GM12872 (cell line): ENCODE data around the gene SLC10A3.

Experiments
- TF ChIP-seq, protein P1 (sequence below): IDR thresholded peaks from 3 replicates; pipeline ENCODE4 v1.5.1; 2011; ENCODE audit warnings: low read depth, mild to moderate bottlenecking, low read length, moderate library complexity; ENCODE audit not compliant: insufficient read depth

Gene SLC10A3

DNA sequence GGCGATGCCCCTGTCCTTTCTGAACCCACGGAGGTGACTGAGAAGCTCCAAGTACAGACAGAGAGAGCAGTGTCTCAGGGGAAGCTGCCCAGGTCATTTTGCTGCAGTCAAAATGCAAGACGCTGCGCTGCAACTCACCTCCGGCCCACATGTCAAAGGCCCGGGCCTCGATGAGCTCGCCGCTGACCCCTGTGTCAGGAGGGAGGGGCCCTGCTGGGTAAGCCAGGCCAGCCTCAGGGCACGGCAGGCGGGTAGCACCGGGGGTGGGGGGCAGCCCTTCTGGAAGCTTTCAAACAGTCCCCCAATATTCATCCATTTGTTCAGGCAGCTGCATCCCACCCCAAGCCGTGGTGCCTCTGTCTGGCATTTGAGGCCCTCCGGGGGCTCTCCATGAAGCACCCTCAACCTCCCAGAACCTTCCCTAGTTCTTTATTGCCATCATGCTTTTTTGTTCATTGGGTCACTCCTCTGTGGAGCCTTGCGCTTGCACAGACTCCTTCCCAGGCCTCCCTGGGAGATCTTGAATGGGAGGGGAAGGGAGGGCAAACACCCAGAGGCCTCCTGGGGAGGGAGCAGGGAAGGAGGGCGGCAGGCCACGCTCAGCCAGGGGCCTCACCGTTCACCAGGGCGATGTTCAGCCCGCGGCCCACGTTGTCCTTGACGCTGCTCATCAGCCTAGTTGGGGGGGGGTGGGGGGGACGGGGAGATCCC is 17.4 kb upstream of the SLC10A3 start:
- TF ChIP-seq, protein P1, sequence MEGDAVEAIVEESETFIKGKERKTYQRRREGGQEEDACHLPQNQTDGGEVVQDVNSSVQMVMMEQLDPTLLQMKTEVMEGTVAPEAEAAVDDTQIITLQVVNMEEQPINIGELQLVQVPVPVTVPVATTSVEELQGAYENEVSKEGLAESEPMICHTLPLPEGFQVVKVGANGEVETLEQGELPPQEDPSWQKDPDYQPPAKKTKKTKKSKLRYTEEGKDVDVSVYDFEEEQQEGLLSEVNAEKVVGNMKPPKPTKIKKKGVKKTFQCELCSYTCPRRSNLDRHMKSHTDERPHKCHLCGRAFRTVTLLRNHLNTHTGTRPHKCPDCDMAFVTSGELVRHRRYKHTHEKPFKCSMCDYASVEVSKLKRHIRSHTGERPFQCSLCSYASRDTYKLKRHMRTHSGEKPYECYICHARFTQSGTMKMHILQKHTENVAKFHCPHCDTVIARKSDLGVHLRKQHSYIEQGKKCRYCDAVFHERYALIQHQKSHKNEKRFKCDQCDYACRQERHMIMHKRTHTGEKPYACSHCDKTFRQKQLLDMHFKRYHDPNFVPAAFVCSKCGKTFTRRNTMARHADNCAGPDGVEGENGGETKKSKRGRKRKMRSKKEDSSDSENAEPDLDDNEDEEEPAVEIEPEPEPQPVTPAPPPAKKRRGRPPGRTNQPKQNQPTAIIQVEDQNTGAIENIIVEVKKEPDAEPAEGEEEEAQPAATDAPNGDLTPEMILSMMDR, result no peak

DNA sequence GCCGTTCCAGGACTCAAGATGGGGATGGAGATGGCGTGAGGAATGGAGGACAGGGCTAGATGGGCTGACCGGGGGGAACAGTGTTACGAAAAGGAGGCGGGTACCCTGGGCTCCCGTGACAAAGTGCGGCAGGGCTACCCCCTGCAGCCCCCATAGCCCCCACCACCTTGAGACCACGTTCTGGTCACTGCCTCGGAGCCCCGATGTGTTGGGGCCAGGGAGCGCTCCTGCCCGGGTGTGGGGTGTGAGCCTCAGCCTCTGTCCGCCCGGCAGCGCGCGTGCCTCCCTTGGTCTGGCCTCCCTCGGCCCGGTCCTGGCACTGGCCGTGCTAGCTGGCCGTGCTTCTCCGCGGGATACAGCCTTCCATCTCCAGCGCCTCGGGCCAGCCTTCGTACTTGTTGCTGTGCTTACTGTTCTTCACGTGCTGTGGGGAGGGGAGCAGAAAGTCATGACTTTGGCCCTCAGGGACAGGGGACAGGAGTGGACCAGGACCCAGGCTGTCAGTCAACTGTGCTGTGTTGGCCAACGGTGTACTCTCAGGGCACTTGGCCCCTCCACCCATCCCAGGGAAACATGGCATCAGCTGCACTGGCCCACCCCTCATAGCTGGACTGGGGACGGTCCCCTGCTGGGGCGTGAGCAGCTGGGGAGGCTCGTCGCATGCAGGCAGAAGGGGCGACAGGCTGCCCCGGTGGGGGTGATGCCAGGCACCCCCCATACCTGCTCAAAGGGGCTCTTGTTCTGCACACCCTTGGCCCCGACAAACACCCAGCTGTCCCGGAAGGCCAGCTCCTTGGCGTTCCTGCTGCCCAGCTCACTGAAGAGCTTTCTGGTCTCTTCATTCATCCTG is 16.3 kb upstream of the SLC10A3 start:
- TF ChIP-seq, protein P1, result no peak

DNA sequence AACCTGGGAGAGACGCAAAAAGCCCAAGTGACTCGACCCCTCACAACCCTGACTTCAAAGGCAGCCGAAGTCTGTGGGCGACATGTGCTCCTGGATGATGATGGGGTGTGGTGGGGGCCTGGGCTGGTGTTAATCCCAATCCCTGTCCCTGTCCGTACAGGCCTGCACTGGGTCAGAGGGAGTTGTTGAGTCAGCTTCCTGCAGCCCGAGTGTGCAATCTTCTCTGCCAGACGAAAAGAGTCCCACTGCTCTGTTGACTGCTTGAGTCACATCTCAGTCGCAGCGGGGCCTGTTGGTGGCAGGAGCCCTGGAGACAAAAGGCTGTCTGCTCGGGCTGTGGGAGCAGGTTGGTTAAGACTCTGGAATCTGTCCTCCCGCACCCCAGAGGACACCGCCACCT is 15.3 kb upstream of the SLC10A3 start:
- TF ChIP-seq, protein P1, result no peak

DNA sequence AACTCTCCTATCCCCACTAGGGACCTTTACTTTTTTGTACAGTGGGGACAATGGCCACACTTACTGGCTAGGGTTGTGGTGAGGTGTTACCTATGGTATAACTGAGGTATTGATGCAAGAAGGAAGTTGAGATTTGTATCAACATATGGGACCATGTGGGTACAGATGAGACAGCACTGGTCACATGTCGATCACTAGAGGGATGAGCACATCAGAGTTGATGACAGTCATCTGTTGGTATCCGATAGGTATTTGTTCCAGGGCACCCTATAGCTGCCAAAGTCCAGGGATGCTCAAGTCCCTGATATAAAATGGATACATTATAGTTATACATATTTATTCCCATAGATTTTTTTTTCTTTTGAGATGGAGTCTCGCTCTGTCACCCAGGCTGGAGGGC is 12.6 kb upstream of the SLC10A3 start:
- TF ChIP-seq, protein P1, result no peak

DNA sequence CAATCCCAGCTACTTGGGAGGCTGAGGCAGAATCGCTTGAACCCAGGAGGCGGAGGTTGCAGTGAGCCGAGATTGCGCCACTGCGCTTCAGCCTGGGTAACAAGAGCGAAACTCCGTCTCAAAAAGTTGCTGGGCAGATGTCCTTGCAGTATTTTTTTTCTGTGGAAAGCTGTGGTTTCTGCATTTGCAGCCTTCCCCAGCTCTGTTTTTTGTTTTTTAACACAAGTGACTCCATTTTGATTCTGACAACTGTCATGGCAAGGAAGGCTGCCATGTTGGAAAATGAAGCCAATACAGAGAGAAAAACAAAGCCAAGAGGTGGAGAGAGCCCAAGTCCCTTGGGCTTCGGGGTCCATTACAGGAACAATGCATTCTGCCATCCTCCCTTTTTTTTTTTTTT is 11.7 kb upstream of the SLC10A3 start:
- TF ChIP-seq, protein P1, result no peak

DNA sequence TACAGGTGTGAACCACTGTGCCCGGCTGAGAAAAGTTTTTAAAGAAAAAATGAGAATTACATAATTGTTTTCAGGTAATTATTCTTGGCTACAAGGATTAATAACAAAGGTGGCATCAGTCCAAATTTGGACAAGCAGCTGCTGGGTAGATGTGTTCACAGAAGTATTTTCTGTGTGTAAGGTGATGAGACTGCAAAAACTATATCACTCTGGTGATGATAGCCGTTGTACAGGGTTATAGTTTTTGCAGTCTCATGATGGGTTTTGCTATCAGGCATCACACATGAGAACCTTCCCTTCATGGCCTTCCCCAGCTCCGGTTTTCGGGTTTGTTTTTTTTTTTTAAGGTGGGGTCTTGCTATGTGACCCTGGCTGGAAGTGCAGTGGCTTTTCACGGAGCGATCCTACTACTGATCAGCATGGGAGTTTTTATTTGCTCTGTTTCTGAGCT is 5.1 kb upstream of the SLC10A3 start:
- TF ChIP-seq, protein P1, result no peak

DNA sequence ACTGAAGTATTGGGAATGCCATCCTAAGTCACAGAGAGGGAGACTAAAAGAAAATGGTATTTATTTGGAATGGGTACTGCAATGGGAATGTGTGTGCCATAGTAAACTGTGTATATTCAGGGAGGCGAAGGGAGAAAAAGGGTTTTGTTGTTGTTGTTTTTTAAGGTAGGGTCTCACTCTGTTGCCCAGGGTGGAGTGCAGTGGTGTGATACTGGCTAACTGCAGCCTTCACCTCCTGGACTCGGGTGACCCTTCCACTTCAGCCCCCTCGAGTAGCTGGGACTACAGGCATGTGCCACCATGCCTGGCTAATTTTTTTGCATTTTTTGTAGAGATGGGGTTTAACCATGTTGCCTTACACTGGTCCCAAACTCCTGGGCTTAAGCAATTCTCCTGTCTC is 4.3 kb upstream of the SLC10A3 start:
- TF ChIP-seq, protein P1, result no peak
